Stomach (tissue), 4 donors: ENCODE results near the gene TTC28.

Source experiments
- POLR2A ChIP-seq, 4 donors: fragments of 450-650 bp; IDR thresholded peaks; one replicate each; pipeline ENCODE4 v1.6.1; 2016; ENCODE audit warnings: antibody characterized with exemption in 4 of 4, control low read depth in 2 of 4, mild to moderate bottlenecking in 1 of 4, moderate library complexity in 1 of 4
- POLR2AphosphoS5 ChIP-seq, 3 donors: sonication (generic); formaldehyde crosslinking; IDR thresholded peaks; one replicate each; pipeline ENCODE4 v1.6.1; 2016; ENCODE audit warnings: antibody characterized with exemption in 3 of 3
- TF ChIP-seq, protein P1 (sequence below), 7 experiments: fragments of 450-650 bp in 4 of 7; fragments of 200-600 bp in 3 of 7; sonication (generic) in 3 of 7; IDR thresholded peaks; one replicate each; pipeline ENCODE4 v1.5.1; 2016 to 2019; ENCODE audit warnings: antibody characterized with exemption in 7 of 7, control low read depth in 2 of 7, mild to moderate bottlenecking in 1 of 7

DNA sequence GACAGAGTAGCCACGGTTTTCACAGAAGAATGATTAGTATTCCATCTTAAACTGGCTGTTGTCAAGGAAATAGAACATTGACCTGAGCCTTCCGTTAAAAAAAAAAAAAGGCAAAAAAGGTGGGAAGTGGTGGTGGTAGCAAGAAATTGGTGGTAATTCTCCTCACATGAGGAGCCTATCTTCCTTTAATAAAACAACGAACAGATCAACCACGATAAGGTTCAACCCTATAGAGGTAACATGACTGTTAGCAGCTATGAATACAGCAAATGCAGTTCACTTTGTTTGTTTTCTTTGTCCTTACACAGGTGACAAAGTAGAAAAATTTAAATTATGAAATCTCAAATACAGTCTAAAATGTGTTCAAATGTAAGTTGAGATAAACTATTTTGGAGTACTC lies 181.6 kb downstream of the TTC28 start:
- TF ChIP-seq POLR2AphosphoS5 (IDR thresholded peaks at IDR 0.05) (no peak), POLR2A (IDR thresholded peaks at IDR 0.05) (no peak)
- TF ChIP-seq, protein P1, sequence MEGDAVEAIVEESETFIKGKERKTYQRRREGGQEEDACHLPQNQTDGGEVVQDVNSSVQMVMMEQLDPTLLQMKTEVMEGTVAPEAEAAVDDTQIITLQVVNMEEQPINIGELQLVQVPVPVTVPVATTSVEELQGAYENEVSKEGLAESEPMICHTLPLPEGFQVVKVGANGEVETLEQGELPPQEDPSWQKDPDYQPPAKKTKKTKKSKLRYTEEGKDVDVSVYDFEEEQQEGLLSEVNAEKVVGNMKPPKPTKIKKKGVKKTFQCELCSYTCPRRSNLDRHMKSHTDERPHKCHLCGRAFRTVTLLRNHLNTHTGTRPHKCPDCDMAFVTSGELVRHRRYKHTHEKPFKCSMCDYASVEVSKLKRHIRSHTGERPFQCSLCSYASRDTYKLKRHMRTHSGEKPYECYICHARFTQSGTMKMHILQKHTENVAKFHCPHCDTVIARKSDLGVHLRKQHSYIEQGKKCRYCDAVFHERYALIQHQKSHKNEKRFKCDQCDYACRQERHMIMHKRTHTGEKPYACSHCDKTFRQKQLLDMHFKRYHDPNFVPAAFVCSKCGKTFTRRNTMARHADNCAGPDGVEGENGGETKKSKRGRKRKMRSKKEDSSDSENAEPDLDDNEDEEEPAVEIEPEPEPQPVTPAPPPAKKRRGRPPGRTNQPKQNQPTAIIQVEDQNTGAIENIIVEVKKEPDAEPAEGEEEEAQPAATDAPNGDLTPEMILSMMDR (IDR thresholded peaks at IDR 0.05): no peak
